CD4-positive, alpha-beta T cell treated with Interleukin-4 for 1 hour (primary cell): ENCODE data around the gene MACROD1.

Source experiments
- DNase-seq, 2 donors: peaks; one replicate each; pipeline ENCODE4 v3.0.0-alpha.2; 2020 to 2022

MACROD1 gene

GRCh38 chr11:64008914-64009633, 156.8 kb downstream of the MACROD1 start:
- DNase-seq: no peak

DNA sequence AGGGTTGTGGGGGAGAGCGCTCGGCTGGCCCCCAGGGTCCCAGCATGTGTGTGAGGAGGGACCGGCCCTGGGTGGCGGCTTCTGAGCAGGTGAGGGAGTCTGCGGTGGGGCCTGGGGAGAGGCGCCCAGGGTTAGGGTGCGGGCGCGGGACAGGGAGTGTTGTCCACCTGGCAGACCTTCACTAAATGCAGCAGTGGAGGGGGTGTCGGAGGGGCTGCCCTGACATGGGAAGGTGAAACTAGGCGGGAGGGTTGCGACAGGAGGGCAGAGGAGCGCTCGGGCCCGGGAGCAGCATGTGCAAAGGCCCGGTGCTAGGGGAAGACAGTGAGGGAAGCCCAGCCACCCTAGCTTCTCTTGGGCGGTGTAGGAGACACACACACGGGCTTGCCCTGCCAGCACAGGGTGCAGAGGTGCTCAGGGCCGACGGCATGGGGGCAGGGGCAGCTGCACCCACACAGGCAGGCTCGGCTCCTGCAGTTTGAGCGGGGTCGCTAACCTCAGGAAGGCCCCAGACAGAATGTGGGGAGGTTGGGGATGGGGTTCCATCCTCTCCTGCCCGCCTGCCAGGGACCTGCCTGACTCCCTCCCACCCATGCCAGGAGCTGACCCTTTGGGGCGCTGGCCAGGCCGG, 157.5 kb downstream of the MACROD1 start:
- no peak for DNase-seq

DNA sequence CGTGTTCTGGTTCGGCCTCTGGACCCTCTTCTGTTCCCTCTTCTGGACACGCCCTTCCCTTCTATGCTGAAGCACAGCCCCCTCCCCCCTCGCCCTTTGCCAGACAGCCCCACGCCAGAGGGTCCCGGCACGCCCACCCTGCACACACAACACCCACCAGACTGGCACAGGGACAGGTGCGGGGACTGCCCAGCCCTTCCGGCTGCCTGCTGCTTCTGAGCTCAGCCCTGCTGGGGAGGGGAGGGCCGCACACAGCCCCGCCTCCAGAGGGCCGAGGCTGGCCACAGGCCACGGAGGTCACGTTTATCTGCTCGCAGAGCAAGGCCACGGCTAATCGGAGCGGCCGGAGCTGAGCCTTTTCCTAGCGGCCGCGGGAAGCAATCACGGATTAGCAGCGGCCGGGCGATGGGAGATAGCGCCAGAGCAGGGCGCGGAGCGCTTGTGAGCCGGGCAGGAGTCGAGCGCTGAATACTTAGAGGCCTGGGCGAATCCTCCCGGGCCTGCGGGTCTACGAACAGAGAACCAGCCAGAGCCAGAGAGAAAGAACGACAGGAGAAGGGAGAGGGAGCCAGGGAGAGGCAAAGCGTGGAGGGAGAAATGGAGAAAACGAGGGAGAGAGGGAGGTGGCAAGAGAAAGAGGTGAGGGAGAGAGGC, 158.2 kb downstream of the MACROD1 start:
- DNase-seq: peak in 1 of 2 donors; percentile 25

GRCh38 chr11:64007160-64007628, 158.7 kb downstream of the MACROD1 start:
- no peak for DNase-seq

GRCh38 chr11:64006398-64006797, 159.5 kb downstream of the MACROD1 start:
- no peak for DNase-seq

DNA sequence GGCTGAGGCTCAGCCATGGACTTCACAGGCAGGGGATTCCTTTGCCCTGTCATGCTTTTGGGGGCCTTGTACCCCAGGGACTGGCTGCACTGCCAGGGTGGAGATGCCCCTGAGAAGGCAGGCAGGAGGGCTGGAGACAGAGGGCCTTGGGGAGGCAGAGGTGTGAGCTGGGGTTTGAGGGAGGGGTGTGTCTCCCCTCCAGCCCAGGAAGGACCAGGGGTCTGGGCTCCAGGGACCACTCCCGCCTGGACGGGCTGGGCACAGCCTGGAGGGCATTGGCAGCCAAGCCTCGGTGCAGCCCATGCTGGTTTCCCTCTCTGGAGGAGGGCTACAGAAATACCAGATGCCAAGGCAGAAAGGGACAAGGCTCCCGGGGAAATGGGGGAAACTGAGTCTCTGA, 160.2 kb downstream of the MACROD1 start:
- no peak for DNase-seq

- no peak for DNase-seq
Observed at GRCh38 chr11:64004590-64004984, 161.3 kb downstream of the MACROD1 start.

- no peak for DNase-seq
Observed at GRCh38 chr11:64003807-64004589, 161.9 kb downstream of the MACROD1 start.

GRCh38 chr11:64001484-64002420, 164.2 kb downstream of the MACROD1 start:
- no peak for DNase-seq

GRCh38 chr11:64000740-64001483, 165.0 kb downstream of the MACROD1 start:
- no peak for DNase-seq

DNA sequence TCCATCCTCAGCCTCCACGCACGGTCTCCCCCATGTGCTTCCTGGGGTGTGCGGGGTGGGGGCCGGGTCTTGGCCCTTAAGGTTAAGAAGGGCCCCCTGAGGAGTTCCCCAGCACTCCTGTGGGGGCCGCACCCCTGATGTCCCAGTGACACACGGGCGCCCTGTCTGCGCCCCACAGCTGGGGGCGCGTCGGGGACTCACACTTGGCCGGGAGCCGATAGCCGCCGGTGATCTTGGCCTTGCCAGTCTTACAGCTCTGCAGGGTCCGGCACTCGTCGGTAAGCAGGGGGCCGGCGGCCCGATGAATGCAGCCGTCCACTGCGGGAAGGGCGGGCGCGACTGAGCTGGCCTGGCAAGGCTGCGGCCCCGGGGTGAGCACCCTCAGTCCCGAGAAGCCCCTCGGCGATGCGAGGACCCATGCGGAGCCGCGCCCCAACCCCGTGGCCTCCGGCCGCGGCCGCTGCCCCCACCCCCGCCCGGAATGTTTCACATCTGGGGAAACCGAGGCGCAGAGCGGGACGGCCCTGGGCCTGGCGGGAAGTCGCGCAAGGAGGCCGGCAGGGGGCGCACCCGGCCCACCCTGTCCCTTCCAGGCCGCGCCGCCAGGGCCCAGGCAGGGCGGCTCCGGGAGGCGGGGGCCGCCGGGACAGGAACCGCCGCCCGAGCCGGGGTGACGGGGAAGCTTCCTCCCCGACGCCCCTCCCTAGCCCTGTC, 165.7 kb downstream of the MACROD1 start:
- peak; percentile 72 to 75 for DNase-seq

DNA sequence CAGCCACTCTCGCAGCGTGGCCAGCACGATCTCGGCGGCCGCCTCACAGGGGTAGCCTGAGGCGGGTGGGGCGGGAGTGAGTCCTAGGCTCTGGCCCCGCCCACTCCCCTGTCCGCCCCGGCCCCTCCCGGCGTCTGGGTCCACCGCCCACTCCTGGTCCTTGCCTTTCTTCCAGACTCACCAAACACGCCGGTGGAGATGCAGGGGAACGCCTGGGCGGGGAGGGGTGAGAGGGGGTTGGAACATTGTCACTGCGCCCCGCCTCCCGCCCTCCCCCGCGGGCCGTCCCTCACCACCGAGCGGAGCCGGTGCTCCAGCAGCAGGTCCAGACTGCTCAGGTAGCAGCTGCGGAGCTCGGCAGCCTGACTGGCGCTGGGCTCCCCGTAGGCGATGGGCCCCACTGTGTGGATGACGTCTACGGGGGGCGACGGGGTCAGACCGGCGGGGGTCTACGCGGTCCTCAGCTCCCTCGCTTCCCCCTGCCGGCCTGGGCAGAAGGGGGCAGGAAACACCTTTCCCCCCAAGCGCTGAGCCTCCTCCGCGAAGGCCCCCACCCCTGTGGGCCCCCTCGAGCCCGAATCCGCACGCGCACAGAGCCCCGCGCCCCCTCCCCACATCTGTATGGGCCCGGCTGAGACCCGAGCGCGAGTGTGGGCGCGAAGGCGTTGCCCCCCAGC, 166.4 kb downstream of the MACROD1 start:
- peak; percentile 49 to 65 for DNase-seq

DNA sequence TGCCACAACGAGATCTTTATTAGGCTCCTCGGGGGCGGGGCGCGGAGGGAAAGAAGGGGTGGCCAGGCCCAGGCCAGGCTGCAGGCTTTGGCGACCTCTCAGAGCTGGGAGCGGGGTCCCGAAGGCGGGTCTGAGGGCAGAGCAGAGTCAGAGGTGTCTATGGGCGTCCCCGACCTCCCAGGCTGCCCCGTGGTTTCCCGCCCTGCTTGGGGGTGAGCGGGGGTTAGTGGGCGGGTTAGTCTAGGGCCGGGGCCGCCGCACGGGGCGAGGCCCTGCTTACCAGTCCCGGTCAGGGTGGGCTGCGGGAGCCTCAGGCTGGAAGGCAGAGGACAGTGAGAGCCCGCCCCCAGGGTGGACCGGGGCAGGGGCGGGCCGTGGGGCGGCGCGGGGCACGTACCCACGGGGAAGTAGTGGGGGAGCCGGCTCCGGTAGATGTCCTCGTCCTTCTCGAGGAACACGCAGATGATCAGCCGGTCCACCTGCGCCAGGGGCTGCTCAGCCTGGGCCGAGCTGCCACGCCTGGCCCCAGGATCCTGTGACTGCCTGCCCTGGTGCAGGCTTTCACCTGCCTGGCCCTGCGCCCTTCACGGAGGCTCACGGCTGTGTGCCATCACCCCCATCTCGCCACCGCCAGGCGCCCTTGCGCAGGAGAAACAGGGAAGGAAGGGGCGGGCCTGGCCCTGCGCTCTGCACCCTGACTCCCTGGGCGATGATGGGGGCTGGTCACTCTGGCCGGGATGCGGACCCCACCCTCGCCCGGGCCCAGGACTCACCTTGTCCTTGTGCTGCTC, 167.2 kb downstream of the MACROD1 start:
- no peak for DNase-seq

DNA sequence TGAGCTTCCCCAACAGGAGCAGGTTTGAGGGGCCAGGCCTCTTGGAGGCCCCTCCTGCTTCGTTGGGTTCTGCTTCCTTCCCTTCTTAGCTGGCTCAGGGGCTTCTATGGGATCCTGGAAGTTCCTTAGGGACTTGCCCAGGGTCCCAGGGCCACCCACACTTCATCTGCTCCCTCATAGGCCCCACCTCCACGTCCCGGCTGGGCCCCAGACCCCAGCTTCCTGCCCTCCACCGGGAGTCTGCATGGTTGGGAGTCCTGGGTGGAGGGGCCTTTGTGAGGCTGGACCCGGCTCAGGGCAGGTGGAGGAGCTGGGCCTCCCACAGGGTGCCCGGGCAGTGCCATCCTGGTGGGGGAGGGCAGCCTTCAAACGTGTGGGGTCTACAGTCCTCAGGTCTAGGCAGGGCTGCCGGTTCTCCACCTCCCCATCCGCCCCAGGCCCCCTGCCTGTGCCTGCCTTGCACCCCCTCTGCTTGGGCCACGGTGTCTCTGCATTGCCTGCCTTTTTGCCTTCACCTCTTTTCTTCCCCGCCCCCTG, 168.0 kb downstream of the MACROD1 start:
- no peak for DNase-seq

DNA sequence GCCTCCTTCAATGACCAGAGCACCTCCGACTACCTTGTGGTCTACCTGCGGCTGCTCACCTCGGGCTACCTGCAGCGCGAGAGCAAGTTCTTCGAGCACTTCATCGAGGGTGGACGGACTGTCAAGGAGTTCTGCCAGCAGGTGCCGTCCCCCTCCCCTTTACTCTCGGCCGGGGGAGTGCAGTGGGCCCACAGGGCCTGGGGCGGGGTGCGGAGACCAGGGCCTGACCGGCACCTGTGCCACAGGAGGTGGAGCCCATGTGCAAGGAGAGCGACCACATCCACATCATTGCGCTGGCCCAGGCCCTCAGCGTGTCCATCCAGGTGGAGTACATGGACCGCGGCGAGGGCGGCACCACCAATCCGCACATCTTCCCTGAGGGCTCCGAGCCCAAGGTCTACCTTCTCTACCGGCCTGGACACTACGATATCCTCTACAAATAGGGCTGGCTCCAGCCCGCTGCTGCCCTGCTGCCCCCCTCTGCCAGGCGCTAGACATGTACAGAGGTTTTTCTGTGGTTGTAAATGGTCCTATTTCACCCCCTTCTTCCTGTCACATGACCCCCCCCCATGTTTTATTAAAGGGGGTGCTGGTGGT, 168.7 kb downstream of the MACROD1 start:
- no peak for DNase-seq

DNA sequence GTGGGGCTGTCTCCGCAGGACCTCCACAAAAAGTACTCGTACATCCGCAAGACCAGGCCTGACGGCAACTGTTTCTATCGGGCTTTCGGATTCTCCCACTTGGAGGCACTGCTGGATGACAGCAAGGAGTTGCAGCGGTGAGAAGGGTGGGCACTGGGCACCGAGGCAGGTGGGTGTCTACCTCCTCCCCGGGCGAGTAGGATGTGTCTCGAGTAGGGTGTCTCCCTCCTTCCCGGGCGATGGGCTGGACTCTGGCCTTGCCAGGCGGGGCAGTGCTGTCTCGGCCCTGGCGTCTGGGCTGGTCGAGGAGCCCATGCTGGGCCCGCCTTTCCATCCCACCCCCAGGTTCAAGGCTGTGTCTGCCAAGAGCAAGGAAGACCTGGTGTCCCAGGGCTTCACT, 169.4 kb downstream of the MACROD1 start:
- DNase-seq: no peak

DNA sequence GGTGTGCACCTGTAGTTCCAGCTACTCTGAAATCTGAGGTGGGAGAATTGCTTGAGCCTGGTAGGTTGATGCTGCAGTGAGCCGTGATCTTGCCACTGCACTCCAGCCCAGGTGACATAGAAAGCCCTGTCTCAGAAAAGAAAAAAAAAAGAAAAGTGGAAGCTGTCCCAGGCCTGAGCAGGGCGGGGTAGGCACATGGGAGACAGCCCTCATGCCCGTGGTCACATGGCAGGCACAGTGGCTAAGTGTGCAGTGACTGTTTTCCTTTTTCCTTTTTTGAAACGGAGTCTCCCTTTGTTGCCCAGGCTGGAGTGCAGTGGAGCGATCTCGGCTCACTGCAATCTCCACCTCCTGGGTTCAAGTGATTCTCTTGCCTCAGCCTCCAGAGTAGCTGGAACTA, 171.9 kb downstream of the MACROD1 start:
- no peak for DNase-seq

- no peak for DNase-seq
Observed at GRCh38 chr11:63993100-63993499, 172.8 kb downstream of the MACROD1 start.
